GM18502 (cell line): ENCODE measurements around the gene HAUS3.
"Not testable (repeated sequence)": the region's sequence is repeated elsewhere in the genome, so short reads cannot be mapped to it uniquely, and the experiment has no call there.

ENCODE experiments used
- ATAC-seq: cut with Tn5 transposase; IDR thresholded peaks from one replicate; pipeline ENCODE4 v1.9.1; 2021; ENCODE audit warnings: mild to moderate bottlenecking; ENCODE audit not compliant: unreplicated experiment, poor library complexity

The HAUS3 gene

DNA sequence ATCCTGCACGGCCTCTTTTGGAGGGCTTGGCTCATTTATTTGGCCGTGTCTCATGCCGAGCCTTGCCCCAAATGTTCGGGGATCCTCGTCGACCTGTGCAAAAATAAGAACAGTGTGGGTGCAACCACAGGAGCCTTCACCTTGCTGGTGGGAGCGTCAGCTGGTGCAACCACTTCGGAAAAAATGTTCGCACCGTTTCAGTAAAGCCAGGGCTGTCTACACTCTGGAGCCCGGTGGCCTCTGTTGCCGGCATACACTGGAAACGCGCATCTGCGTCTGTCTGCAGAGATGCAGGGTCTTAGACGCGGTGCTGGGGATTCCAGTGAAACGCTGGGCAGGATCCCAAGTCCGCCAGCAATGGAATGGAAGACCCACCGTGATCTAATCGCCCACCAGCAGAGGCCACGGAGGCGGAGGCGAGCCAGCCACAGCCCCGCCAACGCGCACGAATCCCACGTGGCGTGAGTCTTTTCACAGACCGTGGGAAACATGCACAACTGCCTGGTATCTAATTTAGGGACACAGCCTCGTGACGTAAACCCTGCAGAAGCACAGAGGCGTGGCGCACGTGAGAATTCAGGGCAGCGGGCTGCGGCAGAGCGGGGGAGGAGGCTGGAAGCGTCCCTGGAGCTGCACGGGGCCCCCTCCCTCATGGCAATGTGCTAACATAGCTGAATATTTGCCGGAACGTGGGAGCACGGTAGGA, 33.8 kb upstream of the HAUS3 start:
- no peak for ATAC-seq

GRCh38 chr4:2275044-2275397, 33.1 kb upstream of the HAUS3 start:
- ATAC-seq, result not testable (repeated sequence)

DNA sequence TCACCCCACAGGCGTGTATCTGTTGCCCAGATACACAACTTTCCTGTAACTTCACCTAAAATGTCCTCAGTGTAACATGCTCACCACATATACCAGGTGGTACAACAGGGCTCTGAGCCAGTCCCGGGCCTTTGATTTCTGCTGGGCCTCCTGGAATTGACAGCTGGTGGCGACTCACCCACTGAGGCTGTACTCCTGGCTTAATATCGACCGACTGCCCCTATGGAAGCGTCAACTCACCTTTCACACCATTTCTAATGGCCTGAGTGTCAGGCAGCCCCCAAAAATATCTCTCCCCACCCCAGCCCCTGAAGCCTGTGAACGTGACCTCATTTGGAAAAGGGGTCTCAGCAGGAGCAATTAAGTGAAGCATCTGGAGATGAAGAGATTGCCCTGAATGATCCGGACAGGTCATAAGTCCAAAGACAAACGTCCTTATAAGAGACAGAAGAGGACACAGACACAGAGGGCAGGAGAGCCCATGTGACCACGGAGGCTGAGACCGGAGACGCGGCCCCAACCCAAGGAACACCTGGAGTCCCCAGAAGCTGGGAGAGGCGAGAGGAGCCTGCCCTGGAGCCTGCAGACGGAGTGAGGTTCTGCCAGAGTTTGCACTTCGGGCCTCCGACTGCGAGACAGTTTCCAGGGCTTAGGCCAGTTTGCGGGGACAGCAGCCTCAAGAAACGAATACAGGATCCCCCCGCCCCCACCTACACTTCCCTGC, 32.6 kb upstream of the HAUS3 start:
- ATAC-seq, result no peak

GRCh38 chr4:2273657-2274319, 31.9 kb upstream of the HAUS3 start:
- ATAC-seq, result no peak

- ATAC-seq, result no peak
Observed at GRCh38 chr4:2273221-2273620, 31.3 kb upstream of the HAUS3 start.

- no peak for ATAC-seq
Observed at GRCh38 chr4:2272828-2273120, 30.9 kb upstream of the HAUS3 start.

DNA sequence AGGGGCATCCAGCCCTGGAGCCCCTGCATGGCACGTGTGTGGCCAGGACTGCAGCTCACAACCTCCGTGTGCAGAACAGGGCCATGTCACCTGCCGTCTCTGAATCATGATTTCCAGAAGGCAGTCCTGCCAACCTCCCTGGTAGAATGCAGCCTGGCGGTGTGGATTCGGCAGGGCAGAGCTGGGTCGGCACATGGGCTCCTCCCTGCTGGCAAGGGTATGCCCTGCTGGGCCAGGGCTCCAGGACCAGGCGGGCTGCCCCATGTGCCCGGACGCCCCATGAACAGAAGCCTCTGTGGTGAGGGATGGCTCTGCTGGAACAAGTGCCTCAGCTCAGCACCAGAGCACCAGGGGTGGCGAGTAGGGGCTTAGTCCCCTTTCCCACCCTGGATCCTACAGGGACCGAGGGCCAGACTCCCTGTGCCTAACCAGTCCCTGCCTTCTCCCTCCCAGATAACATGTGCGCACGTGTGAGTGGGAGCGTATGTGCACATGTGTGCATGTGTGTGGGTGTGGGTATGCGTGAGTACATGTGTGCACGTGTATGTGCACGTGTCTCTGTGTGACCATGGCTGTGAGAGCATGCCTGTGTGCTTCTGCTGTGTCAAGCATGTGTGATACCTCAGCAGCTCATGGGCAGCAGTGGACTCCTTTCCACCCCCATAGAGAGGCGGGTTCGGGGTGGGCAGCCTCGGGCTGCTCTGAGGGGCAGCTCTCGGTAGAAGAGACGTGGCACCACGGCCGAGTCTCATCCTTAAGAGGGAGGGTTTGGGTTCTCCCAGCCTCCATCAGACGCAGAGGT, 30.3 kb upstream of the HAUS3 start:
- no peak for ATAC-seq

- no peak for ATAC-seq
Observed at GRCh38 chr4:2271279-2272025, 29.5 kb upstream of the HAUS3 start.

DNA sequence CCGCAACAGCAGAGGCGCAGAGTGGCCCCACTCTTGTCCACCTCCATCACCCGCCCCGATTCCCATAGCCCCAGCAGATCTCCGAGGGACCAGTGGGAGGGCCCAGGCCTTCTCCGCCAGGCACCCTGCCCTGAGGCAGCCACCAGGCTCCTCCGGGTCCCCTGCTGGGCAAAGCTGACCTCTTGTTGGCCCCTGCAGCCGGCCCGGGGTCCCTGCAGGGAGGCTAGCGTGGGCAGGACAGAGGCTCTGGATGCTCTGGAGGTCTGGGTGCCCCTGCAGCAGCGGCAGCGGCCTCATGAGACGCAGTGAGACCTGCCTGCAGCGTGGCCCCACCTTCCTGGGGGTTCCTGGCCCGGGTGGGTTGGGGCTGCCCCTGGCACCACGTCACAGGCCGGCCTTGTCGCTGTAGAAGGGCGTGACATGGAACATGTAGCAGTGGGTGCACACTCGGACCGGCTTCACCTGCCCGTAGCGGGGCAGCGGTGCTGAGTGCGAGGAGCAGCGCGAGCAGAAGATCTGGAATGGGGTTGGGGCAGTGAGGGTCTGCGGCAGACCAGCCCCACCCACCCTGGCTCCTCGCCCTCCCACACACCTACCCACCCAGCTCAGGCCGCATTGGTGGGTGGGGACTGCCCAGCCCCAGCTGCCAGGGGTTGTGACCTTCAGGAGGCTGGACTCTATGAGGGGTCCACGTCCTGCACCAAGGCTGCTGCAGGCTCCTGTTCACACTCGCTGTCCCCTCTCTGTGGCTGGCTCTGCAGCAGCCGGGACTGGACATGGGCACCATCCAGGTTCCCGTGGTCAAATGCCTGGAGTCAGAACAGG, 28.6 kb upstream of the HAUS3 start:
- no peak for ATAC-seq

GRCh38 chr4:2269618-2270163, 27.8 kb upstream of the HAUS3 start:
- no peak for ATAC-seq

DNA sequence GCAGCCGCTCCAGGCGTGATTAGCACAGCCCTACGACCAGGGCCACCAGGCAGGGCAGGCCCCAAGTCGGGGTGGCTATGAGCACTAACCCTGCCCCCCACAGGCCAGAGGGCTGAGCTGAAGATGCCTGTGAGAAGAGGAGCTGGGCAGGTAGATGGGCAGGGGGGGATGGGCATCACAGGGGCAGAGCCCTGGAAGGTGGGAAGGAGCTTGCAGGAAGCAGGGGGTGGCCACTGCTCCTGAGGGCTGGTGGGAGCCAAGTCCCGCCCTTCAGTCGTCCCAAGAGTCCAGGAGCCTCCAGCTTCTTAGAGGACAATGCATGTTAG, 27.2 kb upstream of the HAUS3 start:
- ATAC-seq, result no peak

DNA sequence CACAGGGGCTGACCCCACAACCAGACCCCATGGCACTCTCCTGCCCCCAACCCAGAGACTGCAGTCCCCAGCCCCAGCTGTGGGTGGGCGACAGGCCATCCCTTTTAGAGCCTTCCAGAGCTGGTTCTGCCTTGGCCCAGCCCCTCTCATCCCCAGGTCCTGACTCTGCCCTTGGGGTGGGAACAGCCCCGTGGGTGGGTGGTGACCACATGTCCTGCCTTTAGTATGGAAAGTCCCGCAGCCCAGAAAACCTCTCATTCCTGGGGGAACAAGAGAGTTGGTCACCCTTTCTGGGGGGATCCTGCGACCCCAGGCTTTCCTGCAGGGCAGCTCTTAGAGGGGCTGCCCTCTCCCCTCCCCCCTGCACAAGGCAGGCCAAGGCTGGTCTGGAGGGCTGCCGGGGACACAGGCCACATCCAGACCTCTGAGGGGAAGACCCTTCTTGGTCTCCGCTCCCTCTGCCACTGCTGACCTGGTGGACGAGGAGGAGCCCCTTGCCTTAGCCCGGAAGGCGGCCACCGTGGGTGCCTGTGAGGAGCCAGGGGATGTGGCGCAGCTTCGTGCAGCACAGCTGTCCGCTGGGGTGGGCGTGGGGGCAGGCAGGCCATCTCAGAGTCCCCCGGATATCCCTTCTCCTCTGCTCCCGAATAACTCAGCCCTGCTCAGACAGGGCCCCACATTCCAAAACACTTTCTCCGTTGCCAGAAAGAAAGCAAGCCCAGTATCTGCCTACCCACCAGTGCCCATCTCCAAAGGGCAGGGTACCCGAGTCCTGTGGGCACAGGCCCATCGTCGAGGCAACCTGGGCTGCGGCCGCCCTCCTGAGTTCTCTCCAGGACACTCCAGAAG, 26.7 kb upstream of the HAUS3 start:
- ATAC-seq, result no peak

DNA sequence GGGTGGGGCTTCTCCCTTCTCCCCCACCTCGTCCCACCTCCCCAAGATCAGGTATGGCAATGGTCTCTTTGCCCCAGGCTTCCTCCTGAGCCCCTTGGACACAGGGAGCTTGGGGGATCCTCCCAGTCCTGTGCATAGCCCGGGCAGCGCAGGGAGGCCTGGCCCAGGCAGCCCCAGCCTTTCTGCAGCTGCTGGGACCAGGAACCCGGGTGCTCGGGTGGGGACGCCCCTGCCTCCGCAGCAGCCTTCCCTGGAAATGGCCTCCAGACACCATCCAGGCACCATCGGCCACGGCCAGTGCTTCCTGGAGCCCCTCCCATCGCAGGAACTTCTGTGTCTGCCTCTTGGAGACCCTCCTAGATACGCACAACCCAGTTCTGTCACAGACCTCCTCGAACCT, 25.9 kb upstream of the HAUS3 start:
- no peak for ATAC-seq

DNA sequence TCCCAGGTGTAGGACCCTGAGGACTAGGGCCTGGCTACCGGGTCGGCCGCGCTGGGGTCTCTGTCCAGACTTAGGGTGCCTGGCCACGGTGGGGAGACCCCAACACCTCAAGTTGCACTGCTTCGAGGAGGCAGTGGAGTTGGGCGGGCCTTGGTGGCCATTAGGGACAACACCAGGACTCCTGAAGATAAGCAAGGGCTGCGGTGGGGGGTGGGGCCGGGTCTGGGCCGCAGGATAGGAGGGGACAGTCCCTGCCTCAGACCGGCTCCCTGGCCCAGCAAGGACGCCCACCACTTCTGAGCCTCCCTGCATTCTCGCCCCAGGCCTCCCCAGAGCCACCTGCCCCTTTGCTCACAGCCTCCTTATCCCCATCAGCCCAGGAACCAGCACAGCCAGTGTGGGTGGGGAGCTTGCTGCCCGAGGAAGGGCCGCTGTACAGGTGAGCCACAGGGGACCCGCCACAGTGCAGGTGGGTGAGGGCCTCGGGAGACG, 25.4 kb upstream of the HAUS3 start:
- no peak for ATAC-seq

DNA sequence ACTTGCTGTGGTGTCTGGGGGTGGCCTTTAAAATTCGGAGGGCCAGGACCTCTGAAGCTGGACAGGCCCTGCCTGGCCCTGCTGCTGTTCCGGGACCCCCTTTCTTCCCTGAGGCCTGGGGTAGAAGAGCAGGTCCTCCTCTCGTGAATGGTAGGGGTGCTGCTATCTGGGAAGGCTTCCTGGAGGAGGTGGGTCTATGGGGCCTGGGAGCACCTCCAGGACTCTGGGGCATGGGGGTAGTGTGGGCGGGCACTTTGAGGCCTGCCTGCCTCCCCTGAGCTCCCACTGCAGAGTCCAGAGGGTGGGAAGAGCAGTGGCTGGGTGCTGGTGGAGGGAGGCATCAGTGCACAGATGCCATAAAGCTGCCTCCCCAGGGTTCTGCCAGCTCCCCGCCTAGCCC, 24.9 kb upstream of the HAUS3 start:
- ATAC-seq, result no peak

GRCh38 chr4:2266181-2266580, 24.3 kb upstream of the HAUS3 start:
- ATAC-seq, result no peak

DNA sequence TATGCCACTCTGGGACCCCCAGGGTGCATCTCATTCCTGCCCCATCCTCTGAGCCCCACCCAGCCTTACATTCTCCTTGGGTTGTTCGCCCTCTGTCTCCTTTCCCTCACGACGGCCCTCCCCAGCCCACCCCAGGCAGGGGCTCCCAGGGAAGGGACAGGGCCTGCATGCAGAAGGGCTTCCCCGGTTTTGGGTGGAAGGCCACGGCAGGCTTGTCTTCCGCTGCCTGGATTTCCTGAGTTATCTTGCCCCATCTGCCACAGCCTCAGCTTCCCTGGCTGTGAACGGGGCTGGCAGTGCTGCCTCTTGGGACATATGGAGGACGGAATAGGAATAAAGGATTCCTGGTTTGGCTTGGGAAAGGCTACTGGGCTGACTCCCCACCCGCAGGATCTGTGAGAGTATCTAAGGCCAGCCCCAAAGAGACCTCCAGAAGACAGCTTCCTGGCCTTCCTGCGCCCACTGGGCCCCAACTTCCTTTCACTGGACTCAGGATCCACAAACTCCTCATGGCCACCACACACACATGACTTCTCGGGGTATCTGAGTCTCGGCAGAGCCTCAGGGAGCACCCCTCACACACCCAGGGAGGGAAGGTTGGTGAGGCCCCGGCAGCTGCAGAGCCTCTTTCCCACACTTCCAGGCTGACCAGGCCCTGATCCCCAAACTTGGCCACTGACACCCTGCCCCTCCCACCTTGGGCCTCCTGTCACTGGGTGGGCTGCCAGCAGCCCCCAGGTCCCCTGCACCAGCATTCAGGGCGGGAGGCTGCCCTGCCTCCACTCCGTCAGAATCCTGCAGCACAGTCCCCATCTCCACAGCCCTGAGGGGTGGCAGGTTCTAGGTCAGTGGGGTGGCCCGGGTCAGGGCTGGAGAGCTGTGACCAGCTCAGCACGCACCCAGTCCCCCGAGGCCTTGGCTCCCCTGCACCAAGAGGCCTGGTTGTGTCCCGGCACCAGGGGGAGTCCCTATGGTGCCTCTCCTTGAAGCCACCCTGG, 23.5 kb upstream of the HAUS3 start:
- no peak for ATAC-seq
